HG03064 (cell line): Measurements from ENCODE around the gene CENPF.
"Not testable (repeated sequence)": the region's sequence is repeated elsewhere in the genome, so short reads cannot be mapped to it uniquely, and the experiment has no call there.

Experiments
- ATAC-seq: cut with Tn5 transposase; IDR thresholded peaks from one replicate; pipeline ENCODE4 v1.9.1; 2021; ENCODE audit warnings: low read depth; ENCODE audit not compliant: unreplicated experiment

Gene CENPF

DNA sequence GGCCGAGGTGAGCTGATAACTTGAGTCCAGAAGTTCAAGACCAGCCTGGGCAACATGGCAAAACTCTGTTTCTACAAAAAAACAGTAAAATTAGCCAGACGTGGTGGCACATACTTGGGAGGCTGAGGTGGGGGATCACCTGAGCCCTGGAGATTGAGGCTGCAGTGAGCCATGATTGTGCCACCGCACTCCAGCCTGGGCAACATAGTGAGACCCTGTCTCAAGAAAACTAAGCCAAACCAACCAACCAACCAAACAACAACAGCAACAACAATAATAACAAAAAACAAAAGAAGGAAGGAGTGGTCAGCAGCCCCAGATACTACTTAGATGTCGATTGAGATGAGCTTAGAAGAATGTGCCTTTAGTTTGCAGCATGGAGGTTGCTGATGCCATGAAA, 47.7 kb downstream of the CENPF start:
- no peak for ATAC-seq

DNA sequence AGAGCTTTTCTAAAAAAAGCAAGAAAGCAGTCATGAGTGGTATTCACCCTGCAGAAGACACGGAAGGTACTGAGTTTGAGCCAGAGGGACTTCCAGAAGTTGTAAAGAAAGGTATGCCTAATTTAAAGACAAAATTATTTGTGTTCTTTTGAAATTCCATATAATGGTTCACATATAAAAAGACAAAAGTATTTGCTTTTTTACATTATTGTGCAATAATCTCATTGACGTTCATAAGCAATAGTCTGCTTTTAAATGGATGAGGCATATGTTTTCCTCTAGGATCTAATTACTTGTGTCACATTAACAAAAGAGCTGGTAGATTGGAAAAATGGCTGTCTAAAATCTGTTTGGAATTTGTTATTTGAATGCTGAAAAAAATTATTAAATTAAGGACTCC, 54.3 kb downstream of the CENPF start:
- no peak for ATAC-seq

DNA sequence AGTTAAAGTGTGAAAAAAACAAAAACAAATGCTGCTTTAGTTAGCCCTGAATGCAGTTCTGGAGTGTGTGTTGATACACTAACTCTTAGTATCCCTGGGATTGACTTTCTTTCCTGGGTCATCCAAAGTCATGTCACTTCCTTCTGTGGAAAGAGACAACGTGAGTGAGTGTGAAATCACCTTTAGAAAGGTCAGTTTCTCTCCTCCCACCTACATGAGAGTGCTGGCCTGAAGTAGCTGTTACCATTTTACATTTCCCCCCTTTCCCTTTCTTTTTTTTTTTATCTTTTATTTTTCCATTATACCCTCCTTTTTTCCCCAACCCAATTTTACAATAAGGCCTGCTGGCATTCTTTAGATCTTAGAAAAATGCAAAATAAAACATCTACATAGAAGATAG, 55.2 kb downstream of the CENPF start:
- no peak for ATAC-seq

DNA sequence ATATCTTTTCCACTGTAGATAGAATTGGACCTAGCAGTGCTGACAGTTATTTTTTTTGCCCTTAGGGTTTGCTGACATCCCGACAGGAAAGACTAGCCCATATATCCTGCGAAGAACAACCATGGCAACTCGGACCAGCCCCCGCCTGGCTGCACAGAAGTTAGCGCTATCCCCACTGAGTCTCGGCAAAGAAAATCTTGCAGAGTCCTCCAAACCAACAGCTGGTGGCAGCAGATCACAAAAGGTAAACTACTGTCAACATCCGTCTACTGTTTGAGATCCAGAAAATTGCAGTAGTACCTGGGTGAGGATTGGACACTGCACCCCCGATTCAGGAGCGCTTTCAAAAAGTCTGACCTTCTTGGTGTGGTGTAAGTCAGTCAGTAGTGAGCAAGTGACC, 55.8 kb downstream of the CENPF start:
- ATAC-seq = no peak

DNA sequence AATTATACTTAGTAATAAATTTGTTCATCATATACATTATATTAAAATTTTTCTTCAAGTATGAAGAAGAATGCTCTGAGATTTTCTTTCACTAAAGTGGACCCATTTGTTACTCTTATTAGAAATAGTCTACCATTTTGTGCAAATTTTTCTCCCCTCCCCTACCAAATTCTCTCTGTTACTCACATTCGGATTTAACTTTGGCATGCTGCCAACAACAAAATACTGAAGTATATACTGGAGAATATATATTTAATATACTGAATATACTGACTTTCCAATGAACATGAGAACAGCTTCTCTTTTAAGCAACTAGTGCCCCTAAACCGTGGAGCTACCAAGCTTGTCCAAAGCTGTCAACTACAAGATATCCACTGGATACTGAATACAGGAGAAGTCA, 57.2 kb downstream of the CENPF start:
- no peak for ATAC-seq

DNA sequence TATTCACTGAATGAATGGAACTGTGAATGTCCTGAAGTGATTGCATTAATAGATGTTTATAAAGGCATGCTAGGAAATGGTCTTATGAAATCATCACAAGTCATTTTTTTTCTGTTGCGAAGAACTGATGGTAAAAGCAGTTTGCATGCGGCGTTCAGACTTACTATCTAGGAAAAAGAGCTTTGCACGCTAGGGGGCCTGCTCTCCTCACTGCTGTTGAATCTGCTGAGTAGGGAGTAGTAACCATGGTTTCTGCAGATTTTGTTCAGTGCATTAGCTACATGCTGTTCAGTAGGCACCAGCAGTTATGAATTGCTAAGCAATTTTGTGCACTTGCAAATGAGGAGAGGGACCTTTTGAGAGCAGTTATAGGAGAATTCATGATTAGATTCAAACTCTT, 57.9 kb downstream of the CENPF start:
- no peak for ATAC-seq

DNA sequence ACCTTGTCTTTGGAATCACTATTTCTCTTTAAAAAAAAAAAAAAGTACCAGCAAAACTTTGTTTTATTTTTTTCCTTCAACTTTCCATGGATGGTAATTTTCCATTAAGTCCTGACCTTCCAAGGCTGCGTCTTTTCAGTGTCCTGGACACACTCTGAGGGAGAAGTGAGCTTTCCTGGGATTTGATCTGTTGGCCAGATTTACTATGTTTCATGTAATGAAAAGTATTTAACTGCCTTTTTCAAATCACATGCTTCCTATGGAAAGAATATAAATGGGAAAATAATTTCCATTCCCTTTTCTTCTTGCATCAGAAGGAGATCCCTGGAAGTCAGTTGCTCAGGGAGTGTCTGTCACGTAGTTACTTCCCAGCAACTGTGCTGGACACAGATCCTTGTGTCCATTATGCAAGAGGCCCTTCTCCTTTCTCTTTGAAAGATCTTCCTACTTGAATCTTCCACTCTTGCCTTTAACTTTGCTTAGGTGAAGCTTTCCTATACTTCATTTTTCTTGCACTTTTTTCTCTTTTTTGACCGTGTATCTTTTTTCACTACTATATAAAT, 59.3 kb downstream of the CENPF start:
- ATAC-seq = no peak

DNA sequence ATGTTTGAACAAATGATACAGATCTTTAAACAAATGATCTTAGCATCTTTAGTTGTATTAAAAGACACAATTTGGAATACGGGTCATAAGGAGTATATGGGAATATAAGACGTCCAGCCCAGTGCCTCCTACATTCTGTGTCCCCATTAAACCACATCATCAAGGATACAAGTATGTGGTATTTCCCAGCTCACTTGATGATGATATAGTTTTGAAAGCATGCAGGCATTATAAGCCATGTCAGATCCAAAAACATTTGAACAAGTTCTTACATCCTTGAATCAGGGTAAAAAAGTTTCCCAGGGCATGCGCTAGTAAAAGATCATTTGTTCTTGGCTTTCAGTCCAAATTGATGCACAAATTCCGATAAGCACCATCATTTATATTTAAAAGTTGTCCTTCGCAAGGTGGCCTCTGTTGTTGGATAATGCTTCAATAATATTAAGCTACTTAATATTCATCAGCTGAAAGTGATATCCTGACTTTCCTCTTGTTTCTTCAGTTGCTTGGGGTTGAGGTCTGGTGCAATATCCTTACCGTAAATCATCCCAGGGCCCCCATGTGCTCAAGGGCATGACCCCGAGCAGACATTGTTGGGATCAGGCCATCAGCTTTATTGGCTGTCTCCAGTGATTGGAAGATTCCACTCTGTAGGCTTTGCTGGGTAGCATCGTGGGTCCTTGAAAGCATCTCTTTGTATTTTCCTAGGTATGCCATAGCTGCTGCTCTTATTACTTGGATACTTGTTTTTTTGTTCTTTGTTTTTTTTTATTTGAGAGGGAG, 61.8 kb downstream of the CENPF start:
- ATAC-seq = no peak

DNA sequence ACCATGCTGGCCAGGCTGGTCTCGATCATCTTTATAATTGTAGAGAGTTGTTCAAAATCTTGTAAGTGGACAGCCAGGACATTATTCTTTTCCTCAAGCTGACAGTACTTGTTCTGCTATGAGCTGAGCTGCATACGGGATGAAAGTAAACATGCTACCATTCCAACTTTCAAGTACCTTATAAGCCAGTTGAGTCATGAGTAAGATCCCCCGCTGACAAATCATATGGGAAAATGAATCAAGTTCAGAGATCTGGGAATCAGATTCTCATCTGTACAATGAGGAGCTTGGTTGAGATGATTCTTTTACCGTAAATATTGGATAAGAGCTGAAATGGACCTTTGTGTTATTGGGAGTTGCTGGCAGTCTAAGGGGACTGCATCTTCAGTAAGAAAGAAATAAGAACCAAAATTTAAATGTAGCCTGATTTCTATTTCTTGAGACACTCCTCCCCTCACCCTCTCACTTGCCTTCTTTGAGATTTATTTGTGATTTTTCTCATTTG, 62.7 kb downstream of the CENPF start:
- no peak for ATAC-seq

DNA sequence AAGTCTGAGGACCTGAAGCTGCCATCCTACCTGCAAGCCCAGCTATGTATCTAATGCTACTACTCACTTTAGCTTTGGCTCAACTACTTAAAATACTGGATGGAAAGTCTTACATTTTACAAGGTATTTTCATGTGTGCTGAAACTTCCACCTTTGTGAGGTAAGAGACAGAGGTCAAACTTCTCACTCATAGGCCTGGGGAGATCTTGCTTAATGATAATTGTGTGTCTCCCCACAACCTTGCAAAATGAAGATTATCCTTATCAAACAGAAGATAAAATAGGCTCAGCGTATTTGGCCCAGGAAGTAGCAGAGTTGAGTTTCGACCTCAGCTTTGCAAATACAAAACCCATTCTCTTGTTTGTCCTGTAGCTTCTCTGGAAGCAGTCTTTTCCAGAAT, 63.7 kb downstream of the CENPF start:
- ATAC-seq = no peak

DNA sequence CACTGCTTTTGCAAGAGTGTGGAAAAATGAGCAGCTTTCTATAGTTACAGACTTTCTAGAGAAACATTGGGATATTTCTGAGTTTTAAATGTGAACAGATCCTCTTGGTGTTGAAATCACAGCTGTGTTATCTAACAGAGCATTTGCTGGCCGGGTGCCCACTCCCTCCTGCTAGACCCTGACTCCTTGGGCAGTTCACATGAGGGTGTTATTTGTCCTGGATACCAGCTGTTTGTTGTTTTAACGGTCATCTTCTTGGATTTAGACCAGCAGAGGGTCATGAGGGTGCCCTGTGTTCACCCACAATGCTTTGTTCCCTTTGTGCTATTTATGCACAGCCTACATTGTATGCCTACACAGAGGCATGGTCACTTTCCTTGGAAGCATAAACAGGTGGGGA, 67.1 kb downstream of the CENPF start:
- ATAC-seq = no peak

DNA sequence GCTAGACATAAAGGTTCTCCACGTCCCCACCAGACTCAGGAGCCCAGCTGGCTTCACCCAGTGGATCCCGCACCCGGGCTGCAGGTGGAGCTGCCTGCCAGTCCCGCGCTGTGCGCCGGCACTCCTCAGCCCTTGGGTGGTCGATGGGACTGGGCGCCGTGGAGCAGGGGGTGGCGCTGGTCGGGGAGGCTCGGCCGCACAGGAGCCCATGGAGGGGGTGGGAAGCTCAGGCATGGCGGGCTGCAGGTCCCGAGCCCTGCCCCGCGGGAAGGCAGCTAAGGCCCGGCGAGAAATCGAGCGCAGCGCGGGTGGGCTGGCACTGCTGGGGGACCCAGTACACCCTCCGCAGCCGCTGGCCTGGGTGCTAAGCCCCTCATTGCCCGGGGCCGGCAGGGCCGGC, 70.0 kb downstream of the CENPF start:
- not testable (repeated sequence) for ATAC-seq

DNA sequence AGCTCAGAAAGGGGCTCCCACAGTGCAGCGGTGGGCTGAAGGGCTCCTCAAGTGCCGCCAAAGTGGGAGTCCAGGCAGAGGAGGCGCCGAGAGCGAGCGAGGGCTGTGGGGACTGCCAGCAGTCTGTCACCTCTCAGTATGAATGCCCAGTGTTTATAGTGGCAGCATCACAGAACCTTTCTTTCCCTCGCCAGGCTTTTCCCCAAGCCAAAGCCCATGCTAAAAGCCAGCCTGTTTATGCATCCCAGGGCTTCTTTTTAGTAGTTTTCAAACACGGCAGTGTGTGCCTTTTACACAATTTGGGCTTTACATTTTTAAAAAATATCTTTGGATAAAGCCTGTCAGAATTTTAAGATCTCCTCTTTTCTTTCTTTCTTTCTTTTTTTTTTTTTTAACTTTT, 70.6 kb downstream of the CENPF start:
- no peak for ATAC-seq

DNA sequence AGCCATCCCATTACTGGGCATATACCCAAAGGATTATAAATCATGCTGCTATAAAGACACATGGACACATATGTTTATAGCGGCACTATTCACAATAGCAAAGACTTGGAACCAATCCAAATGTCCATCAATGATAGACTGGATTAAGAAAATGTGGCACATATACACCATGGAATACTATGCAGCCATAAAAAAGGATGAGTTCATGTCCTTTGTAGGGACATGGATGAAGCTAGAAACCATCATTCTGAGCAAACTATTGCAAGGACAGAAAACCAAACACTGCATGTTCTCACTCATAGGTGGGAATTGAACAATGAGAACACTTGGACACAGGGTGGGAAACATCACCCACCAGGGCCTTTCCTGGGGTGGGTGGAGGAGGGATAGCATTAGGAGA, 72.5 kb downstream of the CENPF start:
- not testable (repeated sequence) for ATAC-seq

DNA sequence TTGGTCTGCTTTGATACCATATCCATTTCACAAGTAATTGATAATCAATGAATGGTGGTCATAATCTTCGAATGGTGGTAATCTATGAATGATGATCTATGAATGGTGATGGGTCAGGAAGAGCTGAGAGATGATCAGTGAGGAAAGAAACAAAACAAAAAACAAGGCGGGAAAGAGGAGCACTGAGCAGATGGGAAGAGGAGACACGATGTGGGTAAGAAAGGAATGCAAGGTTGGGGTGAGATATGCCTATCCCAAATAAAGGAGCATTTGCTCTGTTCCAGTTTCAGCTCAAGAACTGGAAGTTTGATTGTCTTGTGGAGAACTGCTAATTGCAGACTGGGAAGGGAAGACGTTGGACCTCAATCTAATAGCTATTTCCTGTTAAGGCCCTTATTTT, 73.8 kb downstream of the CENPF start:
- ATAC-seq = no peak

DNA sequence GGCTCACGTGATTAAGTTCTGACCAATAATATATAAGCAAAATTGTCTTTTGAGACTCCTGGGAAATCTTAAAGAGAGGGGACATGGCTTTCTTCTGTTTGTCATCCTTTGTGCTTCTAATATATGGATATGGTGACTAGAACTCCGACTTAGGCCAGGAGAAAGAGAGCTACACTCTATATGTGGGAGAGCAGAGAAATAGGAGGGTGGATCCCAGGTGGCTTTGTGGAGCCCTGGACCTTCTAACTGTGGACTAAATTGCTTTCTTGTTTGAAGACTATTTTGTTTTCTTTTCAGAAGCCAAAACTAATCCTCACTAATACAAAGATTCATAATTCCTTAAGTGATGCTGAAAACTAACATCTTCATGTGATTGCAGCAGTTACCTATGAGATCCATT, 75.0 kb downstream of the CENPF start:
- ATAC-seq = no peak

DNA sequence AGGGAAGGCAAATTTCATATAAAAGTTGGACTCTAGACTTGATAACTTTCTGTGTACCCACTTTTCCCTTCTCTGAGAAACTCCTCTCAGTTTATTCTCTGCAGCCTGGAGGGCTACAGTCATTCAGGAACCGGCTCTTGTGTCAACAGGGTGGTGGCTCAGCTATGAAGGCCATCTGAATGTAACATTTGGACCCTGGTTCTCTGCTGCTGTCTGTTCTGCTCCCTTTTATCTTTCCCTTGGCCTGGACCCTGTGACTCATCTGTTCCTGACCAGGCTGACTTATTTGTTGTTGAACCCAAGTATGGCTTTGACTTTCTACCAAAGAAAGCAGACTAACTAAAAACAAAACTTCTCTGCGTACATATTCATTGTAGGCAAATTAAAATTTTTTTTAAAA, 75.4 kb downstream of the CENPF start:
- no peak for ATAC-seq

DNA sequence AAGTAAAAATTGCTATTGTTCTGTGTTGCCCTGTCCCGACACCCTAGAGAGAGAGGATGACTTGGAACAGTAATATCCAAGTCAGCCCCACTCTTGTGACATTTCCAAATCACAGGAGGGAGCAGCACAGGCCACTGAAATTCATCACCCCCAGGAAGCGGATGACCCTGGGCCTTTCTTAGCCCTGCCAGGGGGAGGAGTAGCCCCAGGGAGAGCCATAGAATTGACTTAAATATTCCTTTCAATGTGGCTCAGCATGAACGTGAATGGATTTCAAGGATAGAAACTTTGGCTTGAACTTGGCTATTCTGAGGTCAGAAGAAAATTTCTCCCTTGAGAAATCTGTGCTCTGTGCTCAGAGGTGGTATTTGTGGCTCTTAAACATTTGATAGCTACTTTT, 80.6 kb downstream of the CENPF start:
- no peak for ATAC-seq

DNA sequence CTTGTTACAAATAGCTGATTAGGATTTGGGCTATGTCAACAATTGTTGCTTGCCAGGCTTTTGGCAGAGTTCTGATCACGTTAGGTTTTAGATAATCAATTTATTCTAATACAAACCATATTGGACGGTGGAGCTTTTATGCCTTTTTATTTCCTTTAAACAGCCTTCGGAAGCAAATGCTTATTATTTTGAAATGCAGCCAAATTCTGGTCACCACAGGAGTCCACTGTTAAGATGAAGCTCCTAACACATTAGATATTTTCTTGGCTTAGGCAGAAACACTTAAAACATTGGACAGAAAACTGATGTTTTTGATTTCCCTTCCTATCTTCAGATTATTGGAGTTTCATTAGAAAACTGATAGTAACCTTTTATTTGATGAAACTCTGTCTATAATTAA, 82.9 kb downstream of the CENPF start:
- no peak for ATAC-seq

DNA sequence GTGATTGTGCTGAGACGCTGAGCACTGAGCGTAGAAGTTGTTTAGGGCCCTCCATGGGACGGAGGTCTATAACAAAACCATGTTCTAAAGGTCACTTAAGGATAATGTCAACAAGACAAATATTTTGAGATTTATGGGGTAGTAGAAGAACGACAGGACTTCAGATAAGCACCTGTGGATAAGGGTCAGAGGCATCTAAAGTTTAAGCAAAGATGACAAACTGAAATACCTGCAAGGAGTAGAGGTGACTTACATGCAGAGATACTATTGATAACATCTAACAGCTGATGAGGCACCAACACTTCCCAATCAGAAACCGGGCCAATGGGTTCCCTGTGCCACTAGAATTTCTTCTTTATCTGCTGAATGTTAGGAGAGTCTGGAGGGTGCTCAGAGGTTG, 83.5 kb downstream of the CENPF start:
- ATAC-seq = no peak

DNA sequence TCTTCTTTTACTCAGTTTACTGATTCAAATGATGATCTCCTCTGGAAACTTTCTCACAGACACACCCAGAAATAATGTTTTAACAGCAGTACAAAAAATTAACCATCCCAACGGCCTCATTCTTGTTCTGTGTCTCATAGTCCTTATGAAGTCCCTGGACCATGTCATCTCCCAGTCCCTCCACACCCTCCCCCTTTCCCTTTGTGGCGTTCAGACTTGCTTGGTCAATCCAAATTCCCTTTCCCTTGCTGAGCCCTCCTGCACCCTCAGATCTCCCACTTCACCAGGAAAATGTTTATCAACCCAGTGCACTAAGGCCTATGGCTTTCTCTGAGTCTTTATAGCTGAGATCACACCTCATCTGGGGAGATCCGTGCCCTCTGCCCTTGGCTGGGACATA, 85.9 kb downstream of the CENPF start:
- ATAC-seq = no peak

DNA sequence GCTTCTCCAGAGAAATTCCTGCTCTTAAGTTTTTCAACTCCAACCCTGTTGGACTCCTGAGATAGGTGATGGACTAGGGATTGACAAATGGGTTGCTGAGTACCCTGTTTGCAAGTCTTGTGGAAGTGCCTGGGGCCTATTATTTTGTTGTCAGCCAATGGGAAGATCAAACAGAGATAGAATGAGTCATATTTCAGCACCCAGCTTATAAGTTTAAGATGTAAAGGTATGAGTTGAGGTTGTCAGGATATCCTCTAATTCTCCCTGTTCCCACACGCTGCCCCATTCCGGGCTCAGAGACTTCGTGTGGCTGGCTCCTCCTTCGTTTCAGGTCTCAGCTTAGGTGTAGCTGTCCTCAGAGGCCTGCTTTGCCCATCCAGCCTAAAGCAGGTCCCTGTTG, 91.8 kb downstream of the CENPF start:
- ATAC-seq = no peak
